GM18499 (cell line): ENCODE results near the gene HADHA.

Source experiments
- ATAC-seq: cut with Tn5 transposase; IDR thresholded peaks from one replicate; pipeline ENCODE4 v1.9.1; 2021; ENCODE audit warnings: moderate number of reproducible peaks; ENCODE audit not compliant: insufficient read depth, unreplicated experiment

HADHA gene

DNA sequence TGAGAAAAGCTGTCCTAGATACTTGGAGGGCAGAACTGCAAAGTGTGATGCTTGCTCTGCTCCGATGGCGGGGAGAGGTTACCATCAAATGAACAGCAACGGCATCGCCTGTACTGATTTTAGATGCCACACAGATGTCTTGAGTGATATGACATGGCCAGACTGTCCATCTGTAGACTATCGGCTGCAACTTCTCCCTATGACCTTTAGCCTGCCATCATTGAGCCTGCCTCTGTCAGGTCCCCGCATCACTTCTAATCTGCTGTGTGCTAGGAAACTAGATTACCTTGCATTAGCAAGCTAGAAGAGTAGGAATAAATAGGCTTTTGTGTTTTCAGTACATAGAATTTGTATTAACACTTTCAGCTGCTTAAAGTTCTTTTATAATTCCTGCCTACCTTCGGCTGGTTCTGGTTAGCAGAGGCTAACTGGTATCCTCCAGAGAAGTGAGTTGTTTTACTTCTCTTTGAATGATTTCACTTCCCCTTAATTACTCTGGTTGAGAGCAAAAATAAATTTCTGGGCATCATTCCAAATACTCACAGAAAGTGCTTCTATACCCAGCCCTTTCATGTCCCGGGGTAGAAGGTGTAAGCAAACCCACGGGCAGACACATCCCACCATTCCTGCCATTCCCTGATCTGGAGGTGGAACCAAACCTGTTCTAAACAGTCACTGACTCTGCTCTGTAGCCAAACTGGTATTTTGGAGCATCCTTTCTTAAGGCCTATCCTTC is 47.6 kb downstream of the HADHA start:
- ATAC-seq, result no peak

DNA sequence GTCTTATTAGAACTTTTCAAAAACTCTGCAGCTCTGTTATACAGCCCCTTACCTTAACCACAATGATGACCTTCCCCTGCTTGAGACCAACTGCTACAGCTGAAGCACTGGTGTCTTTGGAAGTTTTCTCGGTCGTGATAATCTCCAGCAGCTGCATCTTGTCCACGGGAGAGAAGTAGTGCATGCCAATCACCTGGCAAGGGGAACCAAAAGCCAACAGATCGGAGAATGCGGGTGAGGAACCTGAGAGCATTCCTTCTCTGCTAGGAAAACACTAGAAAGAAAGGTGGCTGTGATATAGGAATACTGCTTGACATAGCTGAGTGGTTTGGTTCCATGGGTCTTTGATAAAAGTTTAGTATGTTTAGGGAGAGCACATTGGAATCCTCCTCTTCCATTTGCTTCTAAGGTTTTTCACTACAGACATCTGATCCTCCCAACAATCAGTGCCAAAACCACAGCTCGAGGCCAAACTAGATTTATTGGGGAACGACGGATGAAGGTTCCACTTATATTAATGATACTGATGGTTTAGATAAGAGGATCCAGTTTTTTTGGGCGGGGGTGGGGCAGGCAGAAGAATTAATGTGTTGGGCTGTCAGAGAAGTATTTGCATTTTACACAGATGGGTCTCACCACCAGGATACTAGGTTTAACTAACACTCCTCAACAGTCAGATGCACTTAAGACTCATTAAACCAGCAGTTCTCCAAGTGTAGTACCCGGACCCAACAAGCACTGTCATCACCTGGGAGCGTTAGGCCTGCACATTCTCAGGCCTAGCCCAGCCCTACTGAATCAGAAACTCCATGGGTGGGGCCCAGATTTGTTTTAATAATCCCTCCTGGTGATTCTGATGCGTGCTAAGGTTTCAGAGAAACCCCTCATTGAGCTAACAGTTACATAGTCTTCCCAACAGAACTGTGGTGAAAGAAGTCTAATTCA is 49.1 kb downstream of the HADHA start:
- no peak for ATAC-seq

DNA sequence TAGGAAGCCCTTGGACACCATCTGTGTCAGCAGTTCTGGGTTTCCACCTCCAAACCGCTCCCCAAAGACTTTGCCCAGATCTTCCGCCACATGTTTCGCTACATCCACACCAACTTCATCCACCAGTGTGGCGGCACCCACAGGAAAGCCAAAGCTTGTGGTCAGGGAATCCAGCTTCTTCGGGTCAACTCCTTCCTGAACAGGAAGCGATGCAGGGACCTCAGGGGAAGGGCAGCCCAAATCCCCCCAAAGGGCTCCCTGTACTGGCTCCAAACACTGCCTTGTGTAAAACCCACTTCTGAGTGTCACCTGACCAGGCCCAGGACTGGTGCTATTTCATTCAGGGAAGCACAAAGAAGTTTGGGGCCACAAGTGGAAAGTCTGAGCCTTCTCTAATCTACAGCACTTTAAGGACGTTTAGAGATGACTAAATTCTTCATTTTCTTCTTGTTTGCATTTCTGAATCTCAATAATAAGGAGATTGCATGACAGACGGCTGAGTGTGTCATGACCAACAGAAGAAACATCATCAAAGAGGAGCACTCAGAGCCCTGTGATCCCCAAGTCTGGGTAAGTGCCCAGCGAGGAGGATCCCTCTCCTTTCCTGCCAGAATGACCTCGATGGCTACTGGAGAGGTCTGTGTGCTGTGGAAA is 50.7 kb downstream of the HADHA start:
- no peak for ATAC-seq

DNA sequence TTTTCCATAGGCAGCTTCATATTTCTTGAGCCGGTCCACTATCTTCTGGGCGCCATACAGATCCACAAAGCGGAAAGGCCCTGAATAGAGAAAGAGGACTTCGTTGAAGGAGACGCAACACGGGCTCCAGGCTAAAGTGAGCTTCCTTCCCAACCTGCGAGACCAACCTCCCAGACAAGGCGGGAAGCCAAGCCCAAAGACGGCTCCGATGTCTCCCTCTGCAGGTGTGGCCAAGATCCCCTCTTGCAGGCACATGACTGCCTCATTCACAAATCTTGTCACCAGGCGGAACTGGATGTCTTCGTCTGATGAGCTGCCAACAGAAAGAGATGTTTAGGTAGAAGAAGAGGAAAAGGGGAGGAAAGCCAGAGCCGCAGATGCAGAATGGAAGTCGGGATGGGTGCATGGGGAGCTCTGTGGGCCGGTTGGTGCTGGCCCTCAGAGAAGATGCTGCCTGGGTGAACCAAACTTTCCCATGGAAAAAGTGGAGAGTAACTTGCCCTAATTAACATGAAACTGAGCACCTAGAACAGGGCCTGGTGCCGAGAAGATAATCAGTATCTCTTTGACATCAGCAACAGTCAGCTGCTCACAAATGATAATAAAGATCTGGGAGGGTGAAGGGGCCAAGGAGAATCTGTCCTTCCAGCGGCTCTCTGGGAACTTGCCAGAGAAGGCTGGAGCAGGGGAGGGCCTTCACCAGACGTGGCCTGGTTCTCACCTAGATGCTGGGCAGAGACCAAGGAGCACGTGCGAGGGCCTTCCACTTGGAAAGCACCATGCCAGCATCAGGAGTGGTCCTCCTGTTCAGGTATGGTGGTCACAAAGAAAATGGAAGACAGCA is 52.9 kb downstream of the HADHA start:
- ATAC-seq, result no peak

GRCh38 chr2:26190369-26190768 is 54.1 kb downstream of the HADHA start:
- no peak for ATAC-seq

DNA sequence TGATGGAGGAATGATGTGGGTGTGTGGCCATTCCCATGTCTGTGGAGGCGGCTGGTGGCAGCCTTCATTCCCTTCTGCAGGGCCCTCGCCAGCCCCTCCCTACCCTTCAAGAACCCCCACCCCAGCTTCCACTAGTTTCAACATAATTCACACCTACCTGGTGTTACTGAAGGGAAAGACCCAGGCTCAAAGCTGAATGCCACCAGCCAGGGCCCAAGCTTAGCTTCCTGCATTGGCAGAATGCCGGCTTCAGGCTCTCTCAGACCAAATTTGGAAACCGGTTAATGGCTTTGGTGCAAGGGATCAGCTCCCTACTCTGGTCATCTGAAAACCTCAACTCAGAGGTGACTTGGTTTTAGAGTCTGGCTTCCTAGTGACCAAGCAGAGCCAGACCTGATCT is 54.7 kb downstream of the HADHA start:
- no peak for ATAC-seq

GRCh38 chr2:26189123-26189522 is 55.3 kb downstream of the HADHA start:
- no peak for ATAC-seq

GRCh38 chr2:26187537-26188104 is 56.8 kb downstream of the HADHA start:
- no peak for ATAC-seq

GRCh38 chr2:26187114-26187513 is 57.3 kb downstream of the HADHA start:
- ATAC-seq, result no peak

DNA sequence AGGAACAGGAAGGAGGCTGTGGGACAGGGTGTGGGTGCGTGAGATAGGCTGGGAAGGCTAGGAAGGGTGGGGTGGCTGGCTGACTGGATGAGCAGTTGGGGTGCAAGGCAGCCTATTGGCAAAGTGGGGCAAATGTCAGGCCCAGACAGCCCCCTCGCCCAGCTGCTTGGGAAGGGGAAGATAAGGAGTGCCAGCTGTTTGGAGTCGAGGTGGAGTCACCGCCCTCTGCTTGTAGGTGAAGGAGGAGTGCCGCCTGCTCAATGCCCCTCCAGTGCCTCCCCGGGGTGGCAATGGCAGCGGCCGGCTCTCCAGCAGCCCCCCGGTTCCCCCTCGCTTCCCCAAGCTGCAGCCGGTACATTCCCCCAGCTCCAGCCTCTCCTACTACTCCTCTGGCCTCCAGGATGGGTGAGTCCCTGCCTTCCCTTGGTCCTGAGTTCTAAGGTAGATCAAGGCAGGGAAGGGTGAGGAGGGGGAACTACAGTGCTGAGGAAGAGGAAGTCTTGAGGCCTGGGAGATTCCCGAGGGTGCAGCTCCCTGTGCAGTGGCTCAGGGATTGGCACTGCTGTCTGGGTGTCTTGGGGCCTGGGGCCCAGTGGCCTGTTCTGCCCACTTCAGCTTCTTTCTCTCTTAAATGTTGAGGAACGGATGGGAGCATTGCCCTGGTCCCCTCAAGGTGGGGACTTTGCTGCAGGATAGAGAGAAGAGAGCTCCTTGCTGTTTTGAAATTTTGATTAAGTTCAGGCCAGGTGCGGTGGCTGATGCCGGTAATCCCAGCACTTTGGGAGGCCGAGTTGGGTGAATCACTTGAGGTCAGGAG is 58.3 kb downstream of the HADHA start:
- ATAC-seq, result no peak

DNA sequence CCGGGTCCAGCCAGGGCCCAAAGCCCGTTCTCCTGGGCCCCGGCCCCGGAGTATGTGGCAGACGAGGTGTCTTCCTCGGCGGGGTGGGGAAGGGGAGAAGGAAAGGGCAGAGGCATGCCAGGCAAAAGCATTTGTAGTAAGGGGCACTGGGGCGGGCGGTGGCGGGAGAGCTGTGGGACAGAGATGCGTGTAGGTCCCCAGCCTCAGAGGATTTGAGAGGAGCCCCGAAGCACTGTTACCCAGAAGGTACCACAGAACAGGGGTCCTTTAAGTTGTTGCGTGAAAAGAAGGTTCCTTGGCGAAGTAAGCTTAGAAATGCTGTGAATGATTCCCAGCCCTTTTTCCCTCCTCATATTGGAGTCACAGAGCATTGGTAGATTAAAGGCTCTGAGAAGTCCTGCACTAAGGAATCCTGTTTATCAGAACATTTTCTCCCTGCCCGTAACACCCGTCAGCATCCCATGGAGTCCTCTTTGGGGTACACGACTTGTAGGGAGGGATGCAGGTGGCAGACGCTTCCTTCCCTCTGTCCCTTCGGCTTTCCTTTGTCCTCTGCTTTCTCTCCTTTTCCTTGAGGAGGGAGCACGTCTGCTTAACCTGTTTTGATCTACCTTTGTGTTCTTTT is 59.0 kb downstream of the HADHA start:
- ATAC-seq, result no peak

DNA sequence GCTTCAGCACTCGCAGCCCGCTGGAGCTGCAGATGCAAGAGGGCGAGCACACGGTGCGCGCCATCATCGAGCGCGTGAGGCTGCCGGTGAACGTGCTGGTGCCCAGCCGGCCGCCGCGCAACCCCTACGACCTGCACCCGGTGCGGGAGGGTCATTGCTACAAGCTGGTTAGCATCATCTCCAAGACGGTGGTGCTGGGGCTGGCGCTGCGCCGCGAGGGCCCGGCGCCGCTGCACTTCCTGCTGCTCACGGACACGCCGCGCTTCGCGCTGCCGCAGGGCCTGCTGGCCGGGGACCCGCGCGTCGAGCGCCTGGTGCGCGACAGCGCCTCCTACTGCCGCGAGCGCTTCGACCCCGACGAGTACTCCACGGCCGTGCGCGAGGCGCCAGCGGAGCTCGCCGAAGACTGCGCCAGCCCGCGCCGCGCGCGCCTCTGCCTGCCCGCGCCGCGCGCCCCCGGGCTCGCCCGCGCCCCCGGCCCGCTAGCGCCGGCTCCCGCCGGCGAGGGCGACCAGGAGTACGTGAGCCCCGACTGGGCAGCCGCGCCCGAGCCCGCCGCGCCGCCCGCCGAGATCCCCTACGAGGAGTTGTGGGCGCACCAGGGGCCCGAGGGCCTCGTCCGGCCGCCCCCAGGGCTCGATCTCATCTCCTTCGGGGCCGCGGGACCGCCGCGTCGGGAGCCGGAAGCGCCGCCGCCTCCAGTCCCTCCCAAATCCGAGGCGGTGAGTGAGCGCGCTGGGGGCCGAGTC is 59.7 kb downstream of the HADHA start:
- no peak for ATAC-seq

DNA sequence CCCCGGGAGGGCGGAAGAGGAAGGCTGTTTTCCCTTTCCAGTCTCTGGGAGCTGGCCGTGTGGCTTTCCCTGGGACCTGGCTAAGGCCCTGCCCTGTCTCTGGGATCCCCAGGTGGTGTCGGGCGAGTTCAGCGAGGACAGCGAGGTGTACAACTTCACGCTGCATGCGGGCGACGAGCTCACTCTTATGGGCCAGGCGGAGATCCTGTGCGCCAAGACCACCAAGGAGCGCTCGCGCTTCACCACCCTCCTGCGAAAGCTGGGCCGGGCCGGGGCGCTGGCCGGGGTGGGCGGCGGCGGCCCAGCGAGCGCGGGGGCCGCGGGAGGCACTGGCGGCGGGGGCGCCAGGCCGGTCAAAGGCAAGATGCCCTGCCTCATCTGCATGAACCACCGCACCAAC is 60.3 kb downstream of the HADHA start:
- no peak for ATAC-seq

DNA sequence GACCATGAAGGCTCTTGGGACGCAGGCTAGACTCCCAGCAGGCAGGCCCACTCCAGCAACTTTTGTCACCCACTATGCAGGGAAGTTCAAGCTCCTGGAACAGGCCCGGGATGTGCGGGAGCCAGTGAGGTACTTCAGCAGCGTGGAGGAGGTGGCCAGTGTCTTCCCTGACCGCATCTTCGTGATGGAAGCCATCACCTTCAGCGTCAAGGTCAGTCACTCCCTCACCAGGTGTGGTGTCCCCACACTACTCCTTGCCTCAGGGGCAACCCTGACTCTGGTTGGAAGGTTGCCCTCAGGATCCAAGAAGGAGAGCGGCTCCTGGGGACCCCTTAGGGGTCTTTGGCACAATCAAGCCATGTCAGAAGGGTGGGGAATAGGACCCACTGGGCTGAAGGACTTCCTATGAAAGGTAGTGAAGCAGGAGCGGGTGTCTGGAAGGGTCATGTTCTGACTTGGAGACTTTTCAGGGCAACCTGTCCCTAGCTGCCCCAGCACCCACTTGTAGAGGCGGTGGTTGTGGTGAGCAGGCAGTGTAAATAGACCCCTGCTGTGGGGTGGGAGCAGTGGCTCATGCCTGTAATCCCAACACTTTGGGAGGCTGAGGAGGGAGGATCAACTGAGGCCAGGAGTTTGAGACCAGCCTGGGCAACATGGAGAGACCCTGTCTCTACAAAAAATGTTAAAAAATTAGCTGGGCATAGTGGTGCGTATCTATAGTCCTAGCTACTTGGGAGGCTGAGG is 61.4 kb downstream of the HADHA start:
- ATAC-seq, result no peak

- no peak for ATAC-seq
Measured at GRCh38 chr2:26182441-26182840, 62.0 kb downstream of the HADHA start.

DNA sequence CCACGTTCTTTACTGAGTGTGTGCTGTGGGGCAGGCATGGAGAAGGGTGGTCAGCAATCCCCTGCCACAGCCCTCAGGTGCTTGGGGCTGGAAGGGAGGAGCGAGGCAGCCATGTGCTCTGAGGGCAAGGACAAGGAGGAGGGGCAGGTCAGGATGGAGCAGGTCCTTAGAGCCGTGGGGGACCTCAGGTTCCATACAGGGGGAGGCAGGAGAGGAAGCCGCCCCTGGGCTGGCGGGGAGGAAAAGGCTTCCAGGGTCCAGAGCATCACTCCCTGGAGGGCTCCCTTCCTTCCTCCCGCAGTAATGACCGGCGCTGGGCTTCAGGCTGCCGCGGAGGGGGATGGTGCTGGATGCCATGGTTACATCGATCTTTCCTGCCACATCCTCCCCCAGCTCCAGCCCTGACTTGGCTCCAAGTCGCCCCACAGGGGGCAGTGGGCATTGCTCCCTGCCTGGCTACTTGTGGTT is 65.0 kb downstream of the HADHA start:
- no peak for ATAC-seq
